SK-N-SH (cell line): ENCODE measurements around the gene NEK6. TPM values are rescaled to one million over a fixed set of nuclear protein-coding genes. Genes with fewer than 3 reads are reported as not detected.

Experiments
- CTCF ChIA-PET: fragments of 300-600, 350-600 bp; formaldehyde crosslinking; extraction: SDS; loops from one replicate; lab custom pipeline; 2021; lab: Yijun Ruan, JAX
- POLR2A ChIA-PET: fragments of 350-600 bp; sonication (Branson Sonifier 250); formaldehyde crosslinking; extraction: SDS; loops from one replicate; lab custom pipeline; 2020; ENCODE audit warnings: antibody characterized with exemption, inconsistent platforms; lab: Yijun Ruan, JAX
- DNase-seq: peaks from one replicate; pipeline ENCODE4 v3.0.0; 2012
- H2AFZ ChIP-seq: fragments of 200-600 bp; sonication (generic); 2 replicates; pipeline ENCODE4 v1.8.1; 2016; ENCODE audit warnings: antibody characterized with exemption, mild to moderate bottlenecking, low read depth
- H3F3A ChIP-seq: fragments of 200-600 bp; sonication (generic); replicated peaks from 2 replicates; pipeline ENCODE3; 2016; ENCODE audit warnings: antibody characterized with exemption, mild to moderate bottlenecking; ENCODE audit not compliant: insufficient read depth
- H3K27ac ChIP-seq, 2 experiments: fragments of 200-500 bp in 1 of 2; fragments of 200-600 bp in 1 of 2; sonication (Bioruptor generic) in 1 of 2; sonication (generic), shearing (Covaris generic) in 1 of 2; 2 replicates each; pipeline versions ENCODE4 v1.5.1 to v1.6.1; 2014 to 2016; ENCODE audit warnings: low read depth in 2 of 2, inconsistent platforms in 1 of 2, low read length in 1 of 2, mild to moderate bottlenecking in 1 of 2, mixed read lengths in 1 of 2
- H3K27me3 ChIP-seq: fragments of 200-600 bp; sonication (generic), shearing (Covaris generic); 2 replicates; pipeline ENCODE4 v1.6.1; 2016; ENCODE audit warnings: mixed run types; ENCODE audit not compliant: insufficient read depth
- H3K36me3 ChIP-seq, 2 experiments: fragments of 200-500 bp in 1 of 2; fragments of 200-600 bp in 1 of 2; sonication (Bioruptor generic) in 1 of 2; sonication (generic) in 1 of 2; replicated peaks in 1 of 2; 2 replicates each; pipeline versions ENCODE3 to v1.5.1; 2014 to 2016; ENCODE audit warnings: low read length in 1 of 2, mild to moderate bottlenecking in 1 of 2; ENCODE audit not compliant: insufficient read depth in 2 of 2, control insufficient read depth in 1 of 2
- H3K4me1 ChIP-seq, 2 experiments: fragments of 200-500 bp in 1 of 2; fragments of 200-600 bp in 1 of 2; sonication (Bioruptor generic) in 1 of 2; sonication (generic), shearing (Covaris generic) in 1 of 2; 2 replicates each; pipeline versions ENCODE4 v1.5.1 to v1.6.1; 2014 to 2016; ENCODE audit warnings: low read depth in 1 of 2, low read length in 1 of 2, mixed run types in 1 of 2; ENCODE audit not compliant: insufficient read depth in 2 of 2, control insufficient read depth in 1 of 2
- H3K4me2 ChIP-seq: fragments of 200-600 bp; sonication (generic), shearing (Covaris generic); 2 replicates; pipeline ENCODE4 v1.6.1; 2017; ENCODE audit warnings: mixed run types
- H3K4me3 ChIP-seq, 2 experiments: fragments of 200-500 bp in 1 of 2; fragments of 200-600 bp in 1 of 2; sonication (Bioruptor generic) in 1 of 2; sonication (generic), shearing (Covaris generic) in 1 of 2; 2 replicates each; pipeline versions ENCODE4 v1.5.1 to v1.8.1; 2014 to 2016; ENCODE audit warnings: low read depth in 2 of 2, inconsistent platforms in 1 of 2, low read length in 1 of 2, mild to moderate bottlenecking in 1 of 2, mixed read lengths in 1 of 2, moderate library complexity in 1 of 2
- H3K79me2 ChIP-seq: fragments of 200-600 bp; sonication (generic); 2 replicates; pipeline ENCODE4 v1.8.1; 2017; ENCODE audit warnings: mild to moderate bottlenecking; ENCODE audit not compliant: insufficient read depth
- H3K9ac ChIP-seq: fragments of 200-600 bp; sonication (generic); 2 replicates; pipeline ENCODE4 v1.6.1; 2017; ENCODE audit warnings: mixed run types
- H3K9me2 ChIP-seq: fragments of 200-600 bp; sonication (generic); 2 replicates; pipeline ENCODE4 v1.6.1; 2017; ENCODE audit warnings: mixed run types
- H3K9me3 ChIP-seq: fragments of 200-600 bp; sonication (generic); 2 replicates; pipeline ENCODE4 v1.6.1; 2017; ENCODE audit warnings: mixed run types, mild to moderate bottlenecking, moderate library complexity
- H4K20me1 ChIP-seq: fragments of 200-600 bp; sonication (generic); 2 replicates; pipeline ENCODE4 v1.6.1; 2017; ENCODE audit warnings: mild to moderate bottlenecking, mixed run types; ENCODE audit not compliant: insufficient read depth
- CHD2 ChIP-seq: fragments of 150-350 bp; IDR thresholded peaks from 2 replicates; pipeline ENCODE4 v1.6.1; 2018; ENCODE audit warnings: low read length; ENCODE audit not compliant: partially characterized antibody
- CTCF ChIP-seq: fragments of 200-600 bp; sonication (generic); IDR thresholded peaks from 2 replicates; pipeline ENCODE4 v1.6.1; 2017; ENCODE audit warnings: antibody characterized with exemption, mild to moderate bottlenecking, moderate library complexity
- ELF1 ChIP-seq: IDR thresholded peaks from 2 replicates; pipeline ENCODE4 v1.4.0; 2012
- EP300 ChIP-seq, 2 experiments: IDR thresholded peaks; 2 replicates each; pipeline versions ENCODE4 v1.4.0 to v1.6.1; 2012; ENCODE audit warnings: borderline replicate concordance in 1 of 2, low read depth in 1 of 2, low read length in 1 of 2
- EZH2phosphoT487 ChIP-seq: fragments of 200-600 bp; sonication (generic); IDR thresholded peaks from 2 replicates; pipeline ENCODE4 v1.6.1; 2017; ENCODE audit warnings: low read depth, mixed run types, mild to moderate bottlenecking, antibody characterized with exemption, moderate library complexity, borderline replicate concordance
- FOXJ3 ChIP-seq: sonication (generic); formaldehyde crosslinking; IDR thresholded peaks from 2 replicates; pipeline ENCODE4 v1.5.1; 2020; ENCODE audit warnings: mild to moderate bottlenecking, missing genetic modification reagents
- FOXM1 ChIP-seq: IDR thresholded peaks from 2 replicates; pipeline ENCODE4 v1.4.0; 2012; ENCODE audit warnings: low read depth, mild to moderate bottlenecking
- GATA2 ChIP-seq: sonication (generic); formaldehyde crosslinking; IDR thresholded peaks from 2 replicates; pipeline ENCODE4 v1.5.0; 2020; ENCODE audit warnings: mild to moderate bottlenecking, missing genetic modification reagents
- JUND ChIP-seq: IDR thresholded peaks from 2 replicates; pipeline ENCODE4 v1.4.0; 2012
- MAX ChIP-seq: IDR thresholded peaks from 2 replicates; pipeline ENCODE4 v1.4.0; 2012; ENCODE audit warnings: low read depth
- MEF2A ChIP-seq: IDR thresholded peaks from 2 replicates; pipeline ENCODE4 v1.4.0; 2012; ENCODE audit warnings: low read depth, borderline replicate concordance
- NFIC ChIP-seq: IDR thresholded peaks from 2 replicates; pipeline ENCODE4 v1.4.0; 2012; ENCODE audit warnings: borderline replicate concordance
- NRF1 ChIP-seq: IDR thresholded peaks from 2 replicates; pipeline ENCODE4 v1.6.1; 2012; ENCODE audit warnings: low read depth, mild to moderate bottlenecking, low read length
- PBX3 ChIP-seq: IDR thresholded peaks from 2 replicates; pipeline ENCODE4; 2012
- POLR2AphosphoS5 ChIP-seq: IDR thresholded peaks from 2 replicates; pipeline ENCODE4 v1.6.1; 2012; ENCODE audit warnings: low read depth, low read length
- RAD21 ChIP-seq: IDR thresholded peaks from 2 replicates; pipeline ENCODE4 v1.6.1; 2012; ENCODE audit warnings: mild to moderate bottlenecking, low read length
- RFX5 ChIP-seq: IDR thresholded peaks from 2 replicates; pipeline ENCODE4 v1.6.1; 2012; ENCODE audit warnings: mild to moderate bottlenecking, improper control_type of control experiment, low read length
- SIN3A ChIP-seq: IDR thresholded peaks from 2 replicates; pipeline ENCODE4 v1.6.1; 2012; ENCODE audit warnings: low read depth, mild to moderate bottlenecking, low read length, moderate library complexity, borderline replicate concordance
- TAF1 ChIP-seq: IDR thresholded peaks from 2 replicates; pipeline ENCODE4 v1.6.1; 2012; ENCODE audit warnings: low read depth, mild to moderate bottlenecking, low read length, moderate library complexity, borderline replicate concordance
- TEAD4 ChIP-seq: IDR thresholded peaks from 2 replicates; pipeline ENCODE4 v1.4.0; 2012; ENCODE audit warnings: mild to moderate bottlenecking, borderline replicate concordance; ENCODE audit not compliant: insufficient read depth
- USF2 ChIP-seq: fragments of 150-350 bp; IDR thresholded peaks from 2 replicates; pipeline ENCODE4 v1.6.1; 2017; ENCODE audit warnings: antibody characterized with exemption, low read length, low read depth, borderline replicate concordance
- YY1 ChIP-seq: IDR thresholded peaks from 2 replicates; pipeline ENCODE4 v1.4.0; 2012; ENCODE audit warnings: low read depth, mild to moderate bottlenecking
- WGBS: methylation state at CpG from one replicate; pipeline ENCODE4 v1.1.6; 2017; ENCODE audit warnings: low lambda C conversion rate; 5-methylcytosine and 5-hydroxymethylcytosine counted together
- polyA plus RNA-seq, 3 experiments: library from polyadenylated mRNA; depleted of rRNA; stranded (reverse); fragments of >200 nt; gene quantifications; 2 replicates each; pipeline ENCODE4 v1.2.3, GENCODE V29; 2012

Gene NEK6
- polyA plus RNA-seq, 1 of the 3 experiments (the other 2 are of a cell fraction): 89.8 TPM

GRCh38 chr9:124225945-124226344 lies 31.8 kb upstream of the NEK6 start:
- Histone ChIP-seq H4K20me1 (no peaks in the 10 kb centered on the region), H3K36me3 (no peaks in the 10 kb centered on the region), H3K79me2 (no peaks in the 10 kb centered on the region), H3K9me2 (no peaks in the 10 kb centered on the region), H3K4me3 (no peak overlapping the region), H3K27me3 (no peaks in the 10 kb centered on the region), H3F3A (no peaks in the 10 kb centered on the region), H3K27ac (no peak overlapping the region), H3K9ac (no peak overlapping the region), H3K4me2 (no peak overlapping the region), H2AFZ (no peak overlapping the region), H3K4me1 (peaks cover 0 to 2% of the 10 kb centered on the region in 2 experiments; a peak in 1 of 4 replicates), H3K9me3 (no peaks in the 10 kb centered on the region)
- no peak for TF ChIP-seq MEF2A
- TF ChIP-seq EP300 (IDR thresholded peaks at IDR 0.05; ENCODE audit: borderline replicate concordance in 1 of 2, low read depth in 1 of 2, low read length in 1 of 2): no peak
- TF ChIP-seq YY1: no peak
- no peak for TF ChIP-seq MAX
- no peak for TF ChIP-seq USF2
- no peak for TF ChIP-seq CHD2
- TF ChIP-seq TEAD4: no peak
- no peak for TF ChIP-seq TAF1
- TF ChIP-seq CTCF: no peak
- TF ChIP-seq POLR2AphosphoS5: no peak
- TF ChIP-seq JUND: no peak
- TF ChIP-seq FOXJ3 (CRISPR knock-in tag): no peak
- no peak for TF ChIP-seq GATA2 (CRISPR knock-in tag)
- no peak for TF ChIP-seq ELF1
- CTCF ChIA-PET: interaction anchor here (0.8 kb wide), 1 partner anchor 70 kb away, joined by 3 read pairs; no protein-coding TSS in a partner anchor
- POLR2A ChIA-PET: no interaction called here
- DNase-seq: no peak

GRCh38 chr9:124228516-124228915 lies 29.2 kb upstream of the NEK6 start:
- ChIA-PET POLR2A (no interaction called here), CTCF (no interaction called here)
- no peak overlapping the region for H2AFZ ChIP-seq
- no peaks in the 10 kb centered on the region for H3K9me3 ChIP-seq
- no peaks in the 10 kb centered on the region; a peak in 1 of 4 replicates for H3K4me1 ChIP-seq
- H3K9me2 ChIP-seq: no peaks in the 10 kb centered on the region
- H3K27ac ChIP-seq: no peak overlapping the region
- no peaks in the 10 kb centered on the region for H3K79me2 ChIP-seq
- no peaks in the 10 kb centered on the region for H3F3A ChIP-seq
- no peaks in the 10 kb centered on the region for H4K20me1 ChIP-seq
- no peak overlapping the region for H3K4me3 ChIP-seq
- H3K36me3 ChIP-seq: no peaks in the 10 kb centered on the region
- no peak overlapping the region for H3K4me2 ChIP-seq
- DNase-seq: no peak
- H3K9ac ChIP-seq: no peak overlapping the region
- WGBS: 81% methylated on average over 2 of the region's 2 CpGs
- H3K27me3 ChIP-seq: no peaks in the 10 kb centered on the region
- TF ChIP-seq MAX (no peak), FOXJ3 (CRISPR knock-in tag) (no peak), RAD21 (no peak), POLR2AphosphoS5 (no peak), NRF1 (no peak), YY1 (no peak), RFX5 (no peak), FOXM1 (no peak), USF2 (no peak), EZH2phosphoT487 (no peak), TEAD4 (no peak), NFIC (no peak), SIN3A (no peak), PBX3 (no peak)
